Adrenal gland (tissue), 12 donors: ENCODE data around the gene RICTOR. TPM values are rescaled to one million over a fixed set of nuclear protein-coding genes. Genes with fewer than 3 reads are reported as not detected.

Experiments used
- DNase-seq, 7 donors: peaks; one replicate each; pipeline ENCODE4 v3.0.0-alpha.2; 2019 to 2020
- H3K27ac ChIP-seq, 5 donors: fragments of 200-600 bp; sonication (generic) in 4 of 5; 1 replicate in 3 of 5; 2 replicates in 2 of 5; pipeline versions ENCODE4 v1.5.1 to v1.8.0; 2016 to 2020; ENCODE audit warnings: mild to moderate bottlenecking in 1 of 5
- H3K27me3 ChIP-seq: fragments of 200-600 bp; 2 replicates; pipeline ENCODE4 v1.8.0; 2021
- H3K36me3 ChIP-seq, 2 donors: fragments of 200-600 bp; replicated peaks in 1 of 2; 1 replicate in 1 of 2; 2 replicates in 1 of 2; pipeline versions ENCODE4 v1.5.1 to v1.8.0; 2018 to 2022
- H3K4me1 ChIP-seq, 2 donors: fragments of 200-600 bp; replicated peaks in 1 of 2; 1 replicate in 1 of 2; 2 replicates in 1 of 2; pipeline versions ENCODE4 v1.5.1 to v1.8.0; 2018 to 2021
- H3K4me3 ChIP-seq, 4 donors: fragments of 200-600 bp; sonication (generic) in 3 of 4; one replicate each; pipeline ENCODE4 v1.5.1; 2016 to 2018
- H3K9me3 ChIP-seq, 3 donors: fragments of 200-600 bp; sonication (generic) in 1 of 3; replicated peaks in 1 of 3; 1 replicate in 2 of 3; 2 replicates in 1 of 3; pipeline versions ENCODE4 v1.5.1 to v1.8.0; 2016 to 2021
- POLR2A ChIP-seq, 2 donors: fragments of 450-650 bp; IDR thresholded peaks; one replicate each; pipeline ENCODE4 v1.6.1; 2017; ENCODE audit warnings: antibody characterized with exemption in 2 of 2, mild to moderate bottlenecking in 2 of 2, moderate library complexity in 1 of 2
- WGBS, 4 donors: extraction: QIAGEN DNeasy Blood & Tissue Kit in 2 of 4; methylation state at CpG; one replicate each; pipeline versions ENCODE4 v1.1.5 to v1.1.7; 2013 to 2017; 5-methylcytosine and 5-hydroxymethylcytosine counted together
- intact Hi-C, 2 donors: fragments of 100-400 bp; cut with DNase I; formaldehyde crosslinking; loops; one replicate each; pipeline versions ENCODE4 v1.14.1 to v1.15.0; 2022 to 2023
- polyA plus RNA-seq, 3 donors: library from polyadenylated mRNA; stranded (reverse); fragments of 200-250 nt in 2 of 3; fragments of 350-450 nt in 1 of 3; fragmentation: Illumina TruSeq in 1 of 3; extraction: RNeasy Lipid Tissue Mini Kit (QIAGEN cat#74804) in 1 of 3; gene quantifications; one replicate each; pipeline ENCODE4 v1.2.3, GENCODE V29; 2013 to 2014
- total RNA-seq, 9 donors: library from RNA; depleted of rRNA in 4 of 9; stranded (reverse); fragments of >200 nt in 4 of 9; fragments of 120-200 nt in 1 of 9; fragmentation: NEBNext Ultra II Directional in 1 of 9; extraction: Animal tissue kit (Norgen Biotek cat#: 25700) in 1 of 9; gene quantifications; one replicate each; pipeline versions ENCODE4 v1.1.0 to v1.2.4, GENCODE V29; 2013 to 2023
- TF ChIP-seq, protein P1 (sequence below), 6 experiments: fragments of 450-650 bp in 4 of 6; fragments of 200-600 bp in 2 of 6; sonication (generic) in 1 of 6; IDR thresholded peaks; 1 replicate in 5 of 6; 2 replicates in 1 of 6; pipeline versions ENCODE4 v1.5.1 to v1.8.0; 2016 to 2021; ENCODE audit warnings: antibody characterized with exemption in 6 of 6, mild to moderate bottlenecking in 2 of 6, moderate library complexity in 1 of 6
- donor health status: healthy with polysubstance abuse.
- donor health status: Bipolar disorder and iron deficiency.
- donor health status: DM: yes; HTN: yes; CAD: no.
- donor health status: DM: no; HTN: no; CAD: no.
- donor health status: DM: no; HTN: no; CAD: no.
- donor health status: DM: yes; HTN: yes; CAD: no.

The RICTOR gene
- total and polyA plus RNA-seq, 12 donors: 4.7 to 44.7 (median 21.7) TPM

DNA sequence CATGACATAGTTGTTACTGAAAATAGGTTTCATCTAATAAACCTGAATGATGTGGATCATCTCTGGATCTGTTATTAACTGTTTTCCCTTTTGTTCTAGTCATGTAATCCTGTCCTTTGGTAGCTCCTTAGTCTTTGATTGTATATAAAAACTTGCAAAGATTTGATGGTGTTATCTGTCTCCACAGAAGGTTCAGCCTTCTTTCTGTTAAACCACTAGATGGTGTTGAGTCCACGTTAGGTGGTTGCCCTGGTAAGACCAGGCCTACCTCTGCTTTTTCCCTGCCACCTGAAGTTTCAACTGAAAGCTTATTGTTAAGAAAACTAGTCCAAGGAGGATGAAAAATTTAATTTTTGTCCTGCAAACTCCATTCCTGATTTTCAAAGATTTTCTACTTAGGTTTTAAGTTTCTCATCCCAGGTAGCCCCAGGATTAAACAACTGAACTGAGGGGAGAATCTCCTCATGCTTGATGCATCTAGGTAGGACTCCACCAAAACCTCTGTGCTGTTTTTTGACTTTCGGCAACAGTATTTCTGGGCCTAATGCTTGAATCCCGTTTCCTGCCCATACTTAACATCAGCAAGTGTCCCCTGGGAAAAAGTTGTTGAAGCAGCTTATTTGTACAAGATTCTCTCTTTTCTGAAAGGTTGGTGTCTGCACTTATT is 68.5 kb downstream of the RICTOR start:
- no peak for TF ChIP-seq POLR2A (IDR thresholded peaks at IDR 0.05)
- TF ChIP-seq, protein P1, sequence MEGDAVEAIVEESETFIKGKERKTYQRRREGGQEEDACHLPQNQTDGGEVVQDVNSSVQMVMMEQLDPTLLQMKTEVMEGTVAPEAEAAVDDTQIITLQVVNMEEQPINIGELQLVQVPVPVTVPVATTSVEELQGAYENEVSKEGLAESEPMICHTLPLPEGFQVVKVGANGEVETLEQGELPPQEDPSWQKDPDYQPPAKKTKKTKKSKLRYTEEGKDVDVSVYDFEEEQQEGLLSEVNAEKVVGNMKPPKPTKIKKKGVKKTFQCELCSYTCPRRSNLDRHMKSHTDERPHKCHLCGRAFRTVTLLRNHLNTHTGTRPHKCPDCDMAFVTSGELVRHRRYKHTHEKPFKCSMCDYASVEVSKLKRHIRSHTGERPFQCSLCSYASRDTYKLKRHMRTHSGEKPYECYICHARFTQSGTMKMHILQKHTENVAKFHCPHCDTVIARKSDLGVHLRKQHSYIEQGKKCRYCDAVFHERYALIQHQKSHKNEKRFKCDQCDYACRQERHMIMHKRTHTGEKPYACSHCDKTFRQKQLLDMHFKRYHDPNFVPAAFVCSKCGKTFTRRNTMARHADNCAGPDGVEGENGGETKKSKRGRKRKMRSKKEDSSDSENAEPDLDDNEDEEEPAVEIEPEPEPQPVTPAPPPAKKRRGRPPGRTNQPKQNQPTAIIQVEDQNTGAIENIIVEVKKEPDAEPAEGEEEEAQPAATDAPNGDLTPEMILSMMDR (IDR thresholded peaks at IDR 0.05): peak in 5 of 6 experiments; percentile 14 to 47 (median 37)
- H3K27me3 ChIP-seq: no peaks in the 10 kb centered on the region
- no peaks in the 10 kb centered on the region for H3K9me3 ChIP-seq
- peak in 1 of 7 donors; percentile 23 for DNase-seq
- H3K4me3 ChIP-seq: no peak overlapping the region
- no peaks in the 10 kb centered on the region for H3K4me1 ChIP-seq
- WGBS, 4 donors: 67 to 88% (median 85%) methylated on average over 3 of the region's 3 CpGs
- H3K27ac ChIP-seq: no peak overlapping the region
- peaks cover 0 to 5% of the 10 kb centered on the region in 2 donors for H3K36me3 ChIP-seq
- intact Hi-C loops: no loop called here

DNA sequence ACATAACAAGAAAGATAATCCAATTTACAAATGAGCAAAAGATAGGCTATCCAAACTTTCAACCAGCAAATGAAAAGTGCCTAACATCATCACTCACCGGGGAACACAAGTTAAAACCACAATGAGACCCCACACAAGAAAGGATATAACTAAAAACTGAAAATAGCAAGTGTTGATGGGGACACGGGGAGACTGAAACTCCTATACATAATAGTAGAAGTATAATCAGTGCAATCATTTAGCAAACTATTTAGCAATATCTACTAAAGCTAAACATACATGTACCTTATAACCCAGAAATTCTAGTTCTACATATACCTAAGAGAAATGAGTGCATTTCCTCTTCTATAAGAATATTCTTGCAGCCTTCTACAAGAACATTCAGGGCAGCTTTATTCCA is 72.5 kb downstream of the RICTOR start:
- no peak for DNase-seq
- intact Hi-C loops: no loop called here
- Histone ChIP-seq H3K27ac (no peak overlapping the region), H3K4me3 (no peak overlapping the region), H3K36me3 (peaks cover 0 to 5% of the 10 kb centered on the region in 2 donors), H3K4me1 (peaks cover 0 to 5% of the 10 kb centered on the region in 2 donors), H3K27me3 (no peaks in the 10 kb centered on the region), H3K9me3 (no peaks in the 10 kb centered on the region)
- TF ChIP-seq POLR2A (IDR thresholded peaks at IDR 0.05): no peak
- TF ChIP-seq, protein P1 (IDR thresholded peaks at IDR 0.05): no peak
- 94 to 95% (median 95%) methylated on average over 2 of the region's 2 CpGs for WGBS, 4 donors

DNA sequence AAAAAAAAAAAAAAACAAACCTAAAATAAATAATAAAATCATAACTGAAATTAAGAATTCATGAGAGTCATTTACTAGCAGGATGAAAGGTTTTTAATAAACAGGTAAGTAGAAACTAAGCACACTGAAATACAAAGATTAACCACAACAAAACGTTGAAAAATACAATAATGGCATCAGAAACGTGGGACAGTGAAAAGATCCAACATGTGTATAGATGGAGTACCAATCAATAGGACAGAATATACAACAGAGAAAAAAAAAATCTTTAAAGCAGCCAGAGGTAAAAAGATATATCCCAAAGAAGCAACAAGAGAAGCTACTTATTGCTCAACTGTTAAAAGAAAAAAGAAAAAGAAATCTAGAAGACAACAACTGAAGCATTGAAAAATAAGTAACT is 75.2 kb downstream of the RICTOR start:
- Histone ChIP-seq H3K4me1 (peaks cover 0 to 5% of the 10 kb centered on the region in 2 donors), H3K9me3 (no peaks in the 10 kb centered on the region), H3K27ac (no peak overlapping the region), H3K27me3 (no peaks in the 10 kb centered on the region), H3K4me3 (no peak overlapping the region), H3K36me3 (peaks cover 0 to 5% of the 10 kb centered on the region in 2 donors)
- TF ChIP-seq, protein P1 (IDR thresholded peaks at IDR 0.05): no peak
- TF ChIP-seq POLR2A (IDR thresholded peaks at IDR 0.05): no peak
- intact Hi-C loops: no loop called here
- no peak for DNase-seq
- WGBS, 4 donors: 97 to 100% (median 98%) methylated on average over 2 of the region's 2 CpGs

DNA sequence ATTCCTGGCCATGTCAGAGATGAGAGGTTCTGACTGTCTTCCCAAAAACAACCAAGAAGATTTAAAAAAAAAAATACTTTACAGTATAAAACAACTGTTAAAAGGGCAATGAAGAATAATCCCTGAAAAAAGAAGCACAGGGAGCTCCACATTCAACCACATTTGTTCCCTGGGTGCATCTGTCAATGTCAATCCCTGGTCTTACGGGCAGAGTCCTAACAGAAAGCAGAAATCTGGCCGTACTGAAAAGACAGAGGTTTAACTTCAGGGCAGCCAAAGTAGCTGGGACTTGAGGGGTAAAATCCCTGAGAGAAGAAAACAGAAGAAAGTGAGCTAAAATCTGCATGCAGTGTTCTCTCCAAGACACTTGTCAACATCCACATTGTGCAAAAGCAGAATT is 76.6 kb downstream of the RICTOR start:
- Histone ChIP-seq H3K36me3 (peaks cover 0 to 5% of the 10 kb centered on the region in 2 donors), H3K4me1 (peaks cover 0 to 5% of the 10 kb centered on the region in 2 donors), H3K4me3 (no peak overlapping the region), H3K9me3 (no peaks in the 10 kb centered on the region), H3K27ac (peak overlapping the region in 1 of 5 donors; percentile 0), H3K27me3 (no peaks in the 10 kb centered on the region)
- no peak for DNase-seq
- intact Hi-C loops: no loop called here
- WGBS, 4 donors: 55 to 66% (median 60%) methylated on average over 2 of the region's 2 CpGs
- no peak for TF ChIP-seq POLR2A (IDR thresholded peaks at IDR 0.05)
- TF ChIP-seq, protein P1 (IDR thresholded peaks at IDR 0.05): no peak
